CD4-positive, alpha-beta T cell treated with Interleukin-17A for 1 hour (primary cell): Measurements from ENCODE around the gene MARCHF6.
"Not testable (repeated sequence)": the region's sequence is repeated elsewhere in the genome, so short reads cannot be mapped to it uniquely, and the experiment has no call there.

ENCODE experiments used
- DNase-seq: peaks from one replicate; pipeline ENCODE4 v3.0.0-alpha.2; 2020

The MARCHF6 gene

DNA sequence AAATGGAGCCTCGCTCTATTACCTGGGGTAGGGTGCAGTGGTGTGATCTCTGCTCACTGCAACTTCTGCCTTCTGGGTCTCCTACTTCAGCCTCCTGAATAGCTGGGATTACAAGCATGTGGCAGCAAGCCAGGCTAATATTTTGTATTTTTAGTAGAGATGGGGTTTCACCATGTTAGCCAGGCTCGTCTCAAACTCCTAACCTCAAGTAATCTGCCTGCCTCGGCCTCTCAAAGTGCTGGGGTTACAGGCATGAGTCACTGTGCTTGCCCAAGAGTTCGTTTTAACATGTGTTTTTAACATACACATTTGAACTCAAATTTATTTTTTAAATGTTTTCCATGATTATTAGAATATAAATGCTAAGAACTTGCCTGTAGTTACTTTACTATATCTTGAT is 34.2 kb downstream of the MARCHF6 start:
- no peak for DNase-seq

DNA sequence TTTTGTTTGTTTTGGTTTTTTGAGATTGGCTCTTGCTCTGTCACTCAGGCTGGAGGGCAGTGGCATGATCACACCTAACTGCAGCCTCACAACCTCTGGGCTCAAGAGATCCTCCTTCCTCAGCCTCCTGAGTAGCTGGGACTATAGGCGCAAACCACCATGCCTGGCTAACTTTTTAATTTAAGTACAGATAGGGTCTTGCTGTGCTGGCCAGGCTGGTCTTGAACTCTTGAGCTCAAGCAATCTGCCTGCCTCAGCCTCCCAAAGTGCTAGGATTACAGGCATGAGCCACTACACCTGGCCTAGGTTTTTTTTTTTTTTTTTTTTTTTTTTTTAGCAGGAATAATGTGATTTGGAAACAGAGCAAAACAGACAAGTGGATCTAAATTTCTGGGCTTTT is 37.6 kb downstream of the MARCHF6 start:
- DNase-seq, result no peak

DNA sequence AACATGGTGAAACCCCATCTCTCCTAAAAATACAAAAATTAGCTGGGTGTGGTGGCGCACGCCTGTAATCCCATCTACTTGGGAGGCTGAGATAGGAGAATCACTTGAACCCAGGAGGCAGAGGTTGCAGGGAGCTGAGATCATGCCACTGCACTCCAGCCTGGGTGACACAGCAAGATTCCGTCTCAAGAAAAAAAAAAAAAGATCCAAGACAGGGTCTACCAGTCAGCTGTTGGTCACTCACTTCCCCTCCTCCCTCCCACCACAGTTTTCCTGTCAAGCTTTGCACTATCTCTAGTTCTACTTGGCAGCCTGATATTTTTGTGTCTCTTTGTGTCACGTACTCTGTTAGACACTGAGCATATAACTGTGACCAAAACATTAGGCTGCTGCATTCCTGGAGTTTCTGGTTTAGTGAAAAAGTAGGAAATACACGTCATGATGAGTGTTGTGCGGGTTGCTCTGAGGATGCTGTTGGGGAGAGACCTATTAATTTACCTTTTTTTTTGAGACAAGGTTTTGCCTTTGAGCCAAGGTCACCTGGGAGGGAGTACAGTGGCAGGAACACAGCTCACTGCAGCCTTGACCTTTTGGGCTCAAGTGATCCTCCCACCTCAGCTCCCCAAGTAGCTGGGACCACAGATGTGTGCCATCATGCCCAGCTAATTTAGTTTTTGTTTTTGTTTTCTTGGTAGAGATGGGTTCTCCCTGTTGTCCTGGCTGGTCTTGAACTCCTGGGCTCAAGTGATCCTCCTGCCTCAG is 39.3 kb downstream of the MARCHF6 start:
- not testable (repeated sequence) for DNase-seq

DNA sequence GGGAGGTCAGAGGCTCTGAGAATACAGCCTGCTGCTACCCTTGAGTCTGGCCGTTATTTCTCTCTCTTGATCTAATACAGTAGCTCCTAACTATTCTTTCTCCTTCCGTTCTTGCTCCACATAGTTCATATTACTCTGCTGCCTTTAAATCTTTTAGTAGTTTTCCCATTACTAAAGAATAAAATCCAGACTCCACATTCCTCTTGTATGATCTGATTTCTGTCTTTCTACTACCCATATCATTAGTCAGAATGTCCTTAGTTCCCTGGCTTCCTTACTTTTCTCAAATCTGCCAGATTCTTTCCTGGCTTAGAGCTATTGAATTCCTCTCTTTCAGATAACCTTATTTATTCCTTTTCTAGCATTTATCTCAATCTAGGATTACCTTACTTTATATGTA is 40.0 kb downstream of the MARCHF6 start:
- DNase-seq, result no peak

DNA sequence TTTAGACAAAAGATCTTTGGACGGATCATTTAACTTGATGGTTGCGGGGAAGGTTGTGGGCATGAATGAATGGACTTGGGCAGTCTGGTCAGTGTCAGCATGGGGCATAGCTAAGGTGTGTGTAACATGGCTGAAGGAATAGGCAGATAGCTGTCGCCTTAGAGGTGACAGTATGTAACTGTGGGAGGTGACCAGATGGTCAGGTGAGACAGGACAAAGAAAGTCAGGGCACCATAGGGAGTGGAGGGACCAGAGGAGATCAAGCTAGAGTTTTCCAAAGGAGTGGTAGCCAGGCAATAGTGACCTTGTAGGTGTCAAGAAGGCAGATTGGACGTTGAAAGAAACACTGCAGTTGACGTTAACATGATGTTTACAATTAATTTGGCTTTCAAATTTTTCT is 43.1 kb downstream of the MARCHF6 start:
- no peak for DNase-seq

DNA sequence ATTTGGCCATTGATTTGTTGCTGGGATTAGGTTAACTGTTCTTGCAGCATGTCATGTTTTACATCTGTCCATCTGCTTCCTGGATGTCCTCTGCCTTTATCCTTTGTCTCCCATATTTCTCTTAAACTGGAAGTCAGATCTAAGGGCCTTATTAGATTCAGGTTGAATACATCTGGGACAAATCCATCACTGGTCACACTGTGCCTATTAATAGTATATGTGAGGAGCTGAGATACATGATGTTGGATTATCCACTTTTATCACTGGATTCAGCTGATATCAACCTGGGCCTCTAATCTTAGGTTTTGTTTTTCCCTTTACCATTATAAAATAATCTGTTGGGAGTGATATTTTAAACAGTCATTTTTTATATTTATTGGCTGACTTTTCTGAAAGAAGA is 46.3 kb downstream of the MARCHF6 start:
- no peak for DNase-seq

DNA sequence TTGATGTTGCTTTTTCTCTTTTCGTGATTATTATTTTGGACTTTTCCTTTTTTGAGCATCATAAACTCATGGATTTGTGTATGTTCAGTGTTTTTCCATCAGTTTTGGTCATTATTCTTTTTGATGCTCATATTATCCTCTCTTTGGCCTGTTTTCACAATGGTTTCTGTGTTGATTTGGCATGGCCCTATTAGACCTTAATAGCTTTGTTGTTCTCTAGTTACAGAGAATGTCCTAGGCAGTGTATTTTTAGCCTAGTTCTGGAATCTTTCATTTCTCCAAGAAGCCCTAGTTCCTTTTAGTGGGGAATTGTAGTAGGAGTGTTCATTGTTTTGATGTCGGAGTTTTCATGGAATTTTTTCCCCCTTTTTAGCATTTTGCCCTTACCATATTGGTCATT is 46.9 kb downstream of the MARCHF6 start:
- DNase-seq, result no peak

DNA sequence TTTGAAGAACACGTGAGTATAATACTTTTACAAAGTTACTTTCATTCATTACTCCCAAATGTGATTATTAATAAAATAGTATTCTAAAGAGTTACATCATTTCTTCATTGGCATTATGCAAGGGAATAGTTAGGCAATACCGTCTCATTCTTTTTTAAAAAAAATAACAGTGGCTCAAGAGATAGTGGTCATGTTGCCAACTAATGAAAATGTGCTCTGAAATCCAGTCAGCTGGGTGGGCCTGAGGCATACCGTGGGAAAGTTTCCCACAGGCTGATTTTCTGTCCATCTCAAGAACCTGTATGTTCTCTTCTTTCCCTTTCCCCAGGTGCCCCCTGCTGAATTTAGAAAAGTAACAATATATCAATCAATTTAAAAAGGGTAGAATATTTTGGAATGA is 47.3 kb downstream of the MARCHF6 start:
- no peak for DNase-seq

DNA sequence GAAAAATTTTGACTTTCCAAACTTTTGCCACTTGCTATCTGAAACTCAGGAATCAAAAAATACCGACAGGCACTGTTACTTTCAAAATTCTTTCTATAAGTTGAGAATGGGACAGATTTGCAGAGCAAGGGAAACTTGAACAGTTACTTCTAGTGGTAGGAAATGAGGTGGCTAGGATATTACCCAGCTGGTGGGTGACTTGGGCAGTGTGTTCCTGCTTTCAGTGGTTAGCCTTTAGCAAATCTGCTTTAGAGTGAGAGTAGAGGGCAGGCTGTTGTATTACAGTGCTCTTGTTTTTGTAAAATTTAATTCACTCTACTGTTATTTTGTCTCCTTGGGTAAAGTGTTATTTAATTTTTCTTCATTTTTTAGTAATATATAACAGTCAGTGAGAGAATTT is 48.0 kb downstream of the MARCHF6 start:
- DNase-seq, result no peak
